Measurements from ENCODE around the gene VEPH1.

Gene VEPH1

DNA sequence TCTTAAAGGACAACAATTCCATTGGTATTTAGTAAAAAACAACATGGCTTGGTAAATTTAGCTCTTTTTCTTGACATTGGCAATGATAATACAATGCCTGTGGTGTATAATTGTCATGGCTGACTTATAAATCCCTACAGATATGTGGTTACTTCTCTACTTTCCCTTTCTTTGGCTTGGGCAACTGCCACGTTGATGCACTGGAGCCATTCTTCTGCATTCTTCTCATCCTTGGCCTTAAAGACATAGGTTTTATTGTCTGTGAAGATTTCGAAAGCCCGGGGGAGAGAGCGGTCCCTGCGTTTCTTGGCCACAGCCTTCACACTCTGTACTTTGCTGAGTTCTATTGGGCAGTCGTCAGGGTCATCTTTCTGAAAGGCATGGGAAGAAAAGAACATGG lies 242.2 kb downstream of the VEPH1 start:
- no peak for DNase-seq (ENCODE audit: low read depth in 2 of 2)

DNA sequence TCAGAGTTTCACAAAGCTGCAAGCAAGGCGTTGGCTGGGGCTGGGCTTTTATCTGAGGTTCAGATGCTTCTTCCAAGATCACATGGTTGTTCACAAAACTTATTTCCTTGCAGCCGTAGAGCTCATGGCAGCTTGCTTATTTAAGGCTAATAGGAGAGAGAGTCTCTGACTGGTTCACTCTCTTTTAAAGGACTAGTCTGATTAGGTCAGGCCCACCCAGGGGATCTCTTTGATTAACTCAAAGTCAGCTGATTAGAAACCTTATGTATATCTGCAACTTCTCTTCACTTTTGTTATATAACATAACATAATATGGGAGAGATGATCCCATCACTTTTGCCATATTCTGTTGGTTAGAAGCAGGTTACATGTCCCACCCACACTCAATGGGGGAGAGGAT lies 243.4 kb downstream of the VEPH1 start:
- no peak for DNase-seq (ENCODE audit: low read depth in 2 of 2)

- no peak for DNase-seq (ENCODE audit: low read depth in 2 of 2)
Observed at GRCh38 chr3:157257101-157257500, 246.1 kb downstream of the VEPH1 start.

DNA sequence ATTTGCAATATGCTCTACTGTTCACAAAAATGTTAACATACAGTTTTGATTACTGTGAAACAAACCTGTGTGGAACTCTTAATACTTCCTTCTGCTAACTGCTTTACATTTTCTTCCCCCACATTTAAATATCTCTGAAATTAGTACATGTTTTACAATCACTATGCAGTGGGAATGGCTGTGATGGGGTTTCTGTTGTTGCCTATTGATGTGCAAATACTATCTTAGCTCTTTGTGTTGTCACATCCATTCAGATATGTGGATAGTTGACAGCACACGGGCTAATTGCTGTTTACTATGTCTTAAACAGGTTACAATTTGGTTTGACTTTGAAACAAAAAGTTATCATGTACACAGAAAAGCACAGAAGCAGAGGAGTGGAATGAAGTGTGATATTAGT lies 247.4 kb downstream of the VEPH1 start:
- DNase-seq (ENCODE audit: low read depth in 2 of 2): no peak

GRCh38 chr3:157251685-157252084 lies 251.5 kb downstream of the VEPH1 start:
- DNase-seq (ENCODE audit: low read depth in 2 of 2): no peak

- DNase-seq (ENCODE audit: low read depth in 2 of 2): no peak
Observed at GRCh38 chr3:157249606-157250005, 253.6 kb downstream of the VEPH1 start.

DNA sequence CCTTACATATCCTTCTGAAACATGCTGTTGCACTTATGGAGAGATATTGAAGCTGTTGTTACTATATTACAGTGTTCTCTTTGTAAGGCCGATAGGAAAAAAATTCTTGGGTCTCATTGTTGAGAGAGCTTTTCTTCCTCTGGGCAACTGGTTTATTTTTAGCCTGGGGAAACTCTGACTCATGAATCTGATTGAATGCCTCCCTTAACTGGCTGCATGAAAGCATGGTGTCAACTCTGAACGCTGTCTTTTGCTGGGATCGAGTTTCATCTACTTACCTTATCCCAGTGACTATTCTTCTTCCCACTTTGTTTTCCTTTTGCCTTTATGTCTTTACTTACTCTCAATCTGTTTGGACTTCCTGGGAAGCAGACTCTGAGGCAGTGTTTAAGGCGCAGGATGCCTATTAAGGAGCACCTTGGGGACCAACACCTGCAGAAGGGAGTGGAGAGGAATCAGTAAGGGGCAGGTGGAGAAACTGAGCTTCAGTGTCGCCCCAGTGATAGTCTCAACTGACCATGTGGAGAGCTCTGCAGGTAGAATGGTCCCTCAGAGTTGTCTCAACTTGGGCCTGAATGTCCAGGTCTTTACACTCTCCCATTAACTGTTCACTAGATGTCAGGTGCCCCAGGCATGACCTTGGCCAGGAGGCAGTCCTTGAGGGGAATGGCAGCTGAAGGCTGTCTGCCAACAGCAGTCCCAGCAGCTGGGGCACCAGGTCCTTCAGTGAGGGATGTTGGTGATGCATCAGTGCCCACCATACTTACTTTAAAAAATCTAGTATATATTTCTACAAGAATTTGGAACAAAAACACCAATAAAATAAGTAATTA lies 254.4 kb downstream of the VEPH1 start:
- no peak for DNase-seq (ENCODE audit: low read depth in 2 of 2)

GRCh38 chr3:157247391-157247790 lies 255.8 kb downstream of the VEPH1 start:
- DNase-seq (ENCODE audit: low read depth in 2 of 2): no peak

- no peak for DNase-seq (ENCODE audit: low read depth in 2 of 2)
Observed at GRCh38 chr3:157242836-157243235, 260.4 kb downstream of the VEPH1 start.

DNA sequence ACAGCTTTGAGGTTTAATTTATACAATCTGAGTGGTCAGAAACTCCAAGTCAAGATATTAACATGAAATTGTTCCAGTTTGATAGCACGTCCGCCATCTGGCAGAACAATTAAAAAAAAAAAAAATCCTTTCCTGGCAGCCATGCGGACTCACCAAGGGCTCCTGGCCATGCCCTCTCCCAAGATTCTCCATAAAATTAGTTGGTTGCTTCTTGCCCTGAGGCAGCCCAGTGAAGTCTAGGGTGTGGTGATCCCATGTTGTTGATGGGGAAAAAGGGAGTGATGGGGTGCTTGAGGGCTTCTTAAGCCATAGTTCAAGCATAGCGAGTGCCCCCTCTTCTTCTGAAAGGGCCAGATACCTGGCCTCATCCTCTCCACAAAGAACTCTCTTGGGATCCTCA lies 261.6 kb downstream of the VEPH1 start:
- no peak for DNase-seq (ENCODE audit: low read depth in 2 of 2)

DNA sequence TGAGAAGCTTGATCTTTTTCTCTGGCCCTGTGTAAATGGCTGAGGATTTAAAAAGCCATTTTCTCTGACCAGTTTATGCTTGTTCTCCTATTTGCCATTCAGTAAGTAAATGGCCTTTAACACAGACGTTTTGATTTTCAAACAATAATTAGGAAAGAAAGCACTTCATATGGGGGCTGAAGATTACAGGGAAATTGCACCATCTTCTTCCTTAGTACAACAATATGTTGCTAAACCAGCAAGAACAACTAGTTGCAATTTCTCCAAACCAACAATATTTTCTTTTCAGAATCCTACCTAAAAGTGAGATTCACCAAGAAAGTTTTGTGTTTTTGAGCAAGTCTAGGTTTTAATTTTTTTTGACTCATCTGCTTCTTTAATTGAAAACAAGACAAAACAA lies 262.8 kb downstream of the VEPH1 start:
- DNase-seq (ENCODE audit: low read depth in 2 of 2): no peak

- peak; percentile 64 to 71 for DNase-seq (ENCODE audit: low read depth in 2 of 2)
Observed at GRCh38 chr3:157239082-157239704, 264.0 kb downstream of the VEPH1 start.

DNA sequence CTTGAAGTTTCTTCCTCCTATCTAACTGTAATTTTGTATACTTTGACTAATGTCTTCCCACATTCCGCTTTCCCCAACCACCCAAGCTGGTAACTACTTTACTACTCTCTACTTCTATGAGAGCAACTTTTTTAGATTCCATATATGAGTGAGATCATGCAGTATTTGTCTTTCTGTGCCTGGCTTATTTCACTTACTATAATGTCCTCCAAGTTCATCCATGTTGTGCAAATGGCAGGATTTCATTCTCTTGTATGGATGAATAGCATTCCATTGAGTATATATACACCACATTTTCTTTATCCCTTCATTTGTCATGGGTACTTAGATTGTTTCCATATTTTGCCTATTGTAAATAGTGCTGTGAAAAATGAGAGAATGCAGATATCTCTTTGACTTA lies 264.8 kb downstream of the VEPH1 start:
- DNase-seq (ENCODE audit: low read depth in 2 of 2): no peak

GRCh38 chr3:157237886-157238285 lies 265.3 kb downstream of the VEPH1 start:
- no peak for DNase-seq (ENCODE audit: low read depth in 2 of 2)

GRCh38 chr3:157235291-157235690 lies 267.9 kb downstream of the VEPH1 start:
- DNase-seq (ENCODE audit: low read depth in 2 of 2): no peak

- no peak for DNase-seq (ENCODE audit: low read depth in 2 of 2)
Observed at GRCh38 chr3:157233923-157234322, 269.3 kb downstream of the VEPH1 start.

DNA sequence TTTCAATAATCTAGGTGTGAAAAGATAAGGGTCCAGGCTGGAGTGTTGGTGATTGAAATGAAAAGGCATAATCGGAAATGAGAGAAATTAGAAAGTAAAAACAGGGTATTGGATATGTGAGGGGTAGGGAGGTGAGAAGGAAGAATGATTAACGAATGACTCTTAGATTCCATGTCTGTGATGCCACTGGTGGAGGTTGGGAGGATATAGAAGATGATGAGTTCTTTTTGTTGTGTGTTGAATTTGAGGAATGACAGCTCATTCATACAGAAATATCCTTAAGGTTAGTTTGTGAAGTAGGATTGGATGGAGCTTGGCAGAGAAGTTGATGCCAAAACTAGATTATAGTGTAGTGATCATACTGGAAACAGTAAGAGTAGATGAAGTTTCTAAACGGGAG lies 271.1 kb downstream of the VEPH1 start:
- no peak for DNase-seq (ENCODE audit: low read depth in 2 of 2)

DNA sequence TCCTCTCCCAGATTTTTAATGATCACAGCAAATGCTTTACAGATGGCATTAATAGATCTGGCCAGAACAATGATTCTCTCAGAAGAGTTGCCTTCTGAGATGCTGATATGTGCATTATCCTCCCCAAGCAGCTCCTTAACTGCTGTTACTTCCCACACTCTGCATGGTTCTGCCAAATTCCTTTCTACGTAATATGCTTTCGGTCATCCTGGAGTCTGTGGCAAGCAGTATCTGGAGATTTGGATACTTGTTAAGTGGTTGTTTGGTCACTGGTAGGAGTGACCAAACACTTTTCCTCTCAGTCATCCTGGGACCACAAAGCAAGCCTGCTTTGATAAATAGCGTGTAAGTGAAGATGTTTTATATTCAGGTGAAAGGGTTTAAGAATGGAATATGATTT lies 272.1 kb downstream of the VEPH1 start:
- DNase-seq (ENCODE audit: low read depth in 2 of 2): no peak

DNA sequence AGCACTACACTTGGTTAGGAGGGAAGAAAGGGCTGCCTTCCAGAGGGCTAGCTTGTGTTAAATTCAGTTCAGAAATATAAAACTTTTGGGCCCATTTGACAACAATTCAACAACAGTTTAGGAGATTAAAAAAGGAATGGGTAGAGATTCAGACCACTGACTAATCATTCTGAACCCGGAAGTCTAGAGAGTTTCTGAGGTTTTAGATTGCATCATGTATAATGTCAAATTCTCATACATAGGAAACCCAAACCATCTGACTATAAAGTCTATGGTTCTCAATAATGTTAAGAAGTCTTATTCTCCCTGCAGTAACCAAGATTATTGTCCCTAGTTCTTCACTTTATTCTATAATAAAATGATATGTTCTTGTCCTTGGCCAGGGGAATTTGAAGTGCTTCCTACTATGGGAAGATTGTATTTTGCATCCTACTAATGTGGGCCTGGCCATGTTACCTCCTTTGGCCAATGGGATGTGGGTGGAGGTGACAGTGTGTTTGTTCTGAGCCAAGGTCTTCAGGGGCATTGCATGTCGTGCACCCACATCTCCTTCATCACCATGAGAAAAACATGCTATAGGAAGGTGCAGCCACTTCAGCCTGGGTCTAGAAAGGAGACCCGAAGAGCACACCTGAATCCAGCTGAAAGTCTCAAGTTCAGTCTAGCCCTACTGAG lies 276.9 kb downstream of the VEPH1 start:
- no peak for DNase-seq (ENCODE audit: low read depth in 2 of 2)

DNA sequence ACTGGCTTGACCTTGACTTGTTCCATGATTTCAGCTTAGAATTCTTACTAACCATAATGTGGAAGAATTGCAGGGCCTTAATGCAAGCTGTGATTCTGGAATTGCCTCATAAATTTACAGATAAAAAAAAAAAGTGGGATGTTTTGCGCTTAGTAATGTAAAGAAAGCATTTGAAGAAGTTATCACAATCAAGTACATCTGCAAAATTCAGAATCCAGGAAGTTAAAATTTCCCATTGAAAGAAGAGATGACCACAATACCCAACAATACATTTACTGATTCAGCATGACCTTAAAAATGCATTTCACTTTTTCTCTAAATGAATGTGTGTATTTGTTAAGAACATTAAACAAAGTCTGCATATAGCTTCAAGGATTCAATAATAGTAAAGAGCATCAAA lies 278.2 kb downstream of the VEPH1 start:
- DNase-seq (ENCODE audit: low read depth in 2 of 2): no peak

DNA sequence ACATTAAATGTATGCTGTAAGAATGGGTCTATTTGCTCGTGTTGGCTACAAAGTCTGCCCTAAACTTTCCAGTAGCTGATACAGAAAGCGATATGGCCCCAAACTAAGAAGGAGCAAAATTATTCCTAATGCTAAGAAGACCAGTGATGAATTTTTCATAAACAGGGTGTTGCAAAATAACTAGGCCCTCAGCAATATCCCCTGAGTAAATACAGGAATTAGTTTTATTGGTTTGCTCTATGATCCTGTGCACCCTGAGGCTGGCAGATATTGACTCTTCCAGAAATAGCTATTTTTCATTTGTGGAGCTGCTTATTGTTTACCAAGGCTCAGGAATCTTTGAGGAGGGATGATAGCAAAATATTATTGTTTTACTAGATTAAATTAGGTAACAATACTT lies 282.3 kb downstream of the VEPH1 start:
- DNase-seq (ENCODE audit: low read depth in 2 of 2): no peak

- no peak for DNase-seq (ENCODE audit: low read depth in 2 of 2)
Observed at GRCh38 chr3:157220211-157220610, 283.0 kb downstream of the VEPH1 start.

DNA sequence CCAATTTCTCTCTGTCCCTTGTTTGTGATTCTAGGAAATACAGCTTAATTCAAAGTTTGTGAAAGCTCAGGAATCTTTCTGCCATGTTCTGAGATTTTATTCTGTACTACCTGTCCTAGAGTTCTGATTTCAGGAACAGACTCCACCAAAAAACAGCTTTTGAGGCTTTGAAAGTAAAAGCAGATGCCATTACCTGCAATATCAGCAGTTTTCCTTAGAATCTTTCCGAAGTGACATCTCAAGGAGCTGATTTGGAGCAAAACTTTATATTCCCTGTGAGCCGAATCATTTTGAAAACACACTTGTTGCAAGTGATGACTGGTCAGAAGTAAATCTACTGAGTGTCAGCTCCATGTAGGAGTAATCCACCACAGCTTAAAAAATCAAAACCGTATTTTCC lies 284.0 kb downstream of the VEPH1 start:
- DNase-seq (ENCODE audit: low read depth in 2 of 2): no peak
